SK-N-SH (cell line): ENCODE data around the gene MAP3K2.

Experiments
- CTCF ChIP-seq: fragments of 200-600 bp; sonication (generic); IDR thresholded peaks from 2 replicates; pipeline ENCODE4 v1.6.1; 2017; ENCODE audit warnings: antibody characterized with exemption, mild to moderate bottlenecking, moderate library complexity
- FOXM1 ChIP-seq: IDR thresholded peaks from 2 replicates; pipeline ENCODE4 v1.4.0; 2012; ENCODE audit warnings: low read depth, mild to moderate bottlenecking
- MXI1 ChIP-seq: IDR thresholded peaks from 2 replicates; pipeline ENCODE4 v1.6.1; 2012; ENCODE audit warnings: mild to moderate bottlenecking, low read depth, low read length, improper control_type of control experiment
- TEAD4 ChIP-seq: IDR thresholded peaks from 2 replicates; pipeline ENCODE4 v1.4.0; 2012; ENCODE audit warnings: mild to moderate bottlenecking, borderline replicate concordance; ENCODE audit not compliant: insufficient read depth
- TF ChIP-seq, protein P1 (sequence below): IDR thresholded peaks from 2 replicates; pipeline ENCODE4; 2012

DNA sequence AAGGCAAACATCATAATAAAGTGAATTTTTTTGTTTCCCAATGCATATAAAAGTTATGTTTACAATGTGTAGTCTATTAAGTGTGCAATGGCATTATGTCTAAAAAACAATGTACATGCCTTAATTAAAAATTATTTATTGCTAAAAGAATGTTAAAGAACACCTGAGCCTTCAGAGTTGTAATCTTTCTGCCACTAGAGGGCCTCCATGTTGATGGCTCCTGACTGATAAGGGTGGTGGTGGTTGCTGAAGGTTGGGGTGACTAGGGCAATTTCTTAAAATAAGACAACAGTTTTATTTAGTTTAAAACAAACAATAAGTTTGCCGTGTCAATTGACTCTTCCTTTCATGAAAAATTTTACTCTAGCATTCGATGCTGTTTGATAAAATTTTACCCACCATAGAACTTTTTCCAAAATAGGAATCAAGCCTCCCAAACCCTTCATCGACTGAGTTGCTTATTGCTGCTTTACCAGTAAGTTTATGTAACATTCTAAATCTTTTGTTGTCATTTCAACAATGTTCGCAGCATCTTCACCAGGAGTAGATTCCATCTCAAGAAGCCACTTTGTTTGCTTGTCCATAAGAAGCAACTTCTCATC, 32.3 kb downstream of the MAP3K2 start:
- TF ChIP-seq CTCF = peak; percentile 70
- TF ChIP-seq, protein P1, sequence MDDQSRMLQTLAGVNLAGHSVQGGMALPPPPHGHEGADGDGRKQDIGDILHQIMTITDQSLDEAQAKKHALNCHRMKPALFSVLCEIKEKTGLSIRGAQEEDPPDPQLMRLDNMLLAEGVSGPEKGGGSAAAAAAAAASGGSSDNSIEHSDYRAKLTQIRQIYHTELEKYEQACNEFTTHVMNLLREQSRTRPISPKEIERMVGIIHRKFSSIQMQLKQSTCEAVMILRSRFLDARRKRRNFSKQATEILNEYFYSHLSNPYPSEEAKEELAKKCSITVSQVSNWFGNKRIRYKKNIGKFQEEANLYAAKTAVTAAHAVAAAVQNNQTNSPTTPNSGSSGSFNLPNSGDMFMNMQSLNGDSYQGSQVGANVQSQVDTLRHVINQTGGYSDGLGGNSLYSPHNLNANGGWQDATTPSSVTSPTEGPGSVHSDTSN = no peak
- TF ChIP-seq TEAD4 = no peak
- no peak for TF ChIP-seq FOXM1
- no peak for TF ChIP-seq MXI1
